Activated CD4-positive, alpha-beta T cell treated with anti-CD3 and anti-CD28 coated beads for 1 hour (primary cell): ENCODE data around the gene PHC2.

ENCODE experiments used
- DNase-seq: peaks from one replicate; pipeline ENCODE4 v3.0.0-alpha.2; 2020

PHC2 gene

DNA sequence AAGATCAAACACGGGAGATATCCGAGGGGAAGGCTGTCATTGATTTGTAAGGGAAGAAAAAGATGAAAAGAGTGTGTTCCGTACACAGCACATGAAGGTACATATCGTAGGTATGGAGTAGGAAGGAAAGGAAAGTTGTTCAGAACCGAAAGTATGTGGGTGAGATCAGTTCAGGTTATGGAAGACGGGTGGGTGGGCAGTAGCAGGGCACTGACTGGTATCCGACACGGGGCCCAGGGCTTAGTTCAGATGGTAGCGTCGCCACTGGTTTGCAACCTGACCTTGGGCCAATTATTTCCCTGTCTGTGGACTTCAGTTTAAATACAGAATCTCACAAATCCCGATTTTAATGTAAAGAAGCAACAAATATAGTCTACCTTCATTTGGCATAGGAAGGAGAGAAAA lies 82.2 kb downstream of the PHC2 start:
- DNase-seq: no peak

DNA sequence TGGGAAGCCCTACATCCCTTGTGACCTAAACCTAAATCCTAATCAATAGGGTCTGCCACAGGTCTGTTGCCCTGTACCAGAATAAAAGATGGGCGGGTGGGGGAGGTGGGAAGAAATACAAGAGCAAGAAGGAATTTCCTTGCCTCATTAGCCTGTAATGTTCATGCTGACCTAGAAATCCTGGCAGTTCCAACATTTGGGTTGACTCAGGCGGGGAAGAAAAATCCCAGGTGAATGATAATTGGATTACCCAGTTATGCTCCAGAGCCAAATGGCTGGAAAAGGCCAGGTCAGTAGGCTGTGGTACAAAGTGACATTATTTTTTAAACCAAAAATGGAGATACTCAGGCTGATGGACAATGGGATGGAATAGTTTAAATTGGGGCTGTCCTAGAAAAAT lies 82.7 kb downstream of the PHC2 start:
- no peak for DNase-seq

DNA sequence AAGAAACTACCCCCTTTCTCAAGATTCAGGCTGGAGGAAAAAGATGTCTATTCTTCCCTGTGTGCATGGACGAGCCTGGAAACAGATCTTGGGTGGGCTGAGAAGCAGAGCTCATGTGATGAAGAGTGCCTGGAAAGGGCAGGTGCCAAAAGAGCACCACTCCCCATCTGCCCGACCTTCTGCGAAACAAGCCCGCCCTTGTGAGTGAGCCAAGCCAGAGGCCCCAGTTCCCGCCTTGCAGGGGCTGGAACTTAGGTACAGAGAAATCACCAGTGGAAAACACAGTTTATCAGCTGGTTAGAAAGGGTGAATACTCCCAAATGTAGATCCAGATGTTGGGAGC lies 83.3 kb downstream of the PHC2 start:
- no peak for DNase-seq

DNA sequence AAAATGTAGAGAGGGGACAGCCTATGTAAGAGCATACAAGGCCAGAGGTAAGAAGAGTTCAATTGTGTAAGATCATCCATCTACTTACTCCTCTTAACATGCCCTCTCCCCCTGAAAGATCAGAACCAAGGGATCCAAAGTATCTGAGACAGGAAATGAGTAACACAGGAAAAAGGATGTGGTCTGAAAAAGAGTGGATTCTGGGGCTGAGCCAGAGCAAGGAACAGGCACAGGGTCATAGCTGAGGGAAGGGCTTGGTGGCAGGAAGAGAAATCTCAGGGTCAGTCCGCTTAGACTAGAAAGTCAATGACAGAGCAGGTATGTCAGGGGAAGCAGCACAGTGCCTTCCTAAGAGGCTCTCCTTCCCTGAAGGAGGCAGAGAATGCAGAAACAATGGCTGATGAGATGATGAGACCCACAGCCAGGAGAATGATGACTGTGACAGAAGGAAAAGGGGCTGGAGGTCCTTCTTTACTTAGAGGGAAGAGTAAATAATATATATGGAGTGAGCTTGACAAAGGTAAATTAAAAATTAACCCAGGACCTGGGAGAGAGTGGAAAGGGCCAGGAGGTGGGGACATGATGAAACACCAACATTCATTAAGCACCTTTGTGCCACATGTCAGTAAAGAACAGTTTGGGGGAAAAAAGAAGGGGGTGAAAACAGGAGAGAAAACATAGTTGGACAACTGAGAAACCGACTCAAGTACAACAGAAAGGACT lies 83.8 kb downstream of the PHC2 start:
- no peak for DNase-seq

DNA sequence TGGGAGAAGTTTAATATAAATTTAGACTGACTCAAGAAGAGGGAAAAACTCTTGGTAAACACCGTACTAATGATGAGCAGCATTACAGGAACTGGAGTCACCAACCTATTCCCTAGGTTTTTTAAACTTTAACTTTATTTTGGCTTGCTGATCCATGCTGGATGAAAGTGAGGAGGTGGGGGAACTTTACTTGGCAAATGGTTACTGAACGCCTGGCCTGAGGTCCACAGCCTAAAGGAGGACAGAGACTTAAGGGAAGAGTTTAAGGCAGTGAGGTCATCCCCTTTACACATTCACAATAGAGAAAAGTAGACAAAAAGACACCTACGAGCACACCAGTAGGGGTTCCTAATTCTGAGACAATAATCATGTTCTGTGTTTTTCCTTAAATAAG lies 84.4 kb downstream of the PHC2 start:
- no peak for DNase-seq

DNA sequence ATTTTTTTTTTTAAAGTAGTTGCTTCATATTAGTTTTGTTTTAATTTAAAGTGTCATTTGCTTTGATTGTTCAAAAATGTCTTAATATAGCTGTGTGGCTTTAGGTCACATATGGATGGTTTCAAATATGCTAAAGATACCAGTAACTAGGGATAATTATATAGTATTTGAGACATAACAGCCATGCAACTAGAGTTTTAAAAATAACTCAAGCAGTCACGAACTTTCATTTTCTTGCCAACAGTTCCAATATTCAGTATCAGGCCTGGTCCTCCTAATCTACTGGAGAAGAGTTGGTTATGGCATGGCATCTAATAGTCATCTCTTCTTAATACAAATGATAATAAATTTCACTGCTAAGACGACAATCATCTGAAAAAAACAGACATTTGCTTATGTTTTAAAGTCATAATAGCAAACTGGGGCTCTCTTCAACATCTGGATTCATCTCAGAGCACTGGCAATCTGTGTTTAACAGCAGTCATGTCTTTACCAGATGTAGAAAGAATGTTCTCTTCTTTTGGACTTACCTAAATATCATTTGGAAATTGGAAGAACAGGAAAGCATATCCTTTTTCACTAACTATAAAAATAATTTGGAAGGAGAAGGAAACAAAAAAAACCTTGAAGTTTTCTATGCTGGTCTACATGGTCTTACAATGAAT lies 85.9 kb downstream of the PHC2 start:
- DNase-seq: no peak

DNA sequence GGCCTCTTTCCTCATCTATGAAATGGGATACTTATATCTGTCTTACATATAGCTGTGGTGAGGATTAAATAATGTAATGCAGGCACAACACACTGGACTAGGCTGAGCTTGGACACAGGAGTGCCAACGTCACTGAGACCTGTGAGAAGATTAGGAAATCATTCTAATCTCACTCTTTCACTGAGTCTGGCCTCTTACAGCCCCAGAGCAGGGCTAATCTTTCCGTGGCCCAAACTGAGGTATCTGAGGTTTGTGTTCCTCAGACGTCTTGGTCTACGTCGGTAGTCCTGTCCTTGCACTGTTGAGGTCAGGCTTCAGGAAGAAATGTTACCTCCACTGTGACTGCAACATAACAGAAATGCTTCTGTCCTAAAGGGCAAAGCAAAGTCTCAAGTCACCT lies 87.4 kb downstream of the PHC2 start:
- no peak for DNase-seq

DNA sequence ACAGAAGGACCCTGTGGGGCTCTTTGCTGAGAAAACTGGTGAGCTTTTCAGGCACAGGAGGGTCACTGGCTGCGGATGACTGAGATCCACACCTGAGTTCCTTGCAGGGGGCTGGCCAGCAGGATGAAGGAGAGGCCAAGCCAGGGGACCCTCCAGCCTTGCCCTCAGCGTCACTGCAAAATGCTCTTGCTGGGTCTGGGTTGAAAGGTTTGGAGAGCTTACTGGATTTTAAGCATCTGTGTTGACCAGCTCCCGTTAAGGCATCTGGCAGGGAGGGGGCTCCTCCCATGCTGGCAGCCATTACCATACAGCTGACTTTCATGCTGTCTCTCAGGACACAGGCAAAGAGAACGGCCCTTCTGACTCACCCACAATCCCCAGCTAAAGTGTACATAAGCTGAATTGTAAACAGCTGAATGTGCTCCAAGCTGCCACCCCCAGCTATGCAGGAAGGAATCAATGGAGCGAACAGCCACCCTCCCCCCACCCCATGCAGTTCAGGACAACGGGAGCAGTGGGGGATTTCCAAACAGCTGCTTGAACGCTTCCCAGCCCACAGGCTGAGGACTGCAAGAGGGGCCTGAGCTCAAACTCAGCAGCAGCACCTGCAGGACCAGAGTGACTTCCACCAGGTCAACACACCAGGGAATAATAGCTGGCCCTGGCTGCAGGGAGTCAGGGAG lies 88.7 kb downstream of the PHC2 start:
- DNase-seq: no peak

DNA sequence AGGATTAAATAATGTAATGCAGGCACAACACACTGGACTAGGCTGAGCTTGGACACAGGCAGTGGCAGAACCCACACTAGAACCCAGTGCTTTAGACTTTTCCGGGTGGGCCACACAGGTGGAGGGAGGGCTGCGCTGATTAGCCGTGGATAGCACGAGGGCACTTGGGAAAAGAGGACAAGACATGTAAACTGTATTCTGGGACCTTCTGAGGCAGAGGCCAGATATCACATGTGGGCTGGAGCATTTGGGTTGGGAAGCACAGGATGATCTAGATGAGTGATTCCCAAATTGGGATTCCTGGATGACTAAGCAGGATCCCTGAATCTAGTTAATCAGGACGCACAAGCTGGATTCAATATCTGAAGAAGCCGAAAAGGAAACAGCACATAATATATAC lies 89.7 kb downstream of the PHC2 start:
- DNase-seq: no peak

DNA sequence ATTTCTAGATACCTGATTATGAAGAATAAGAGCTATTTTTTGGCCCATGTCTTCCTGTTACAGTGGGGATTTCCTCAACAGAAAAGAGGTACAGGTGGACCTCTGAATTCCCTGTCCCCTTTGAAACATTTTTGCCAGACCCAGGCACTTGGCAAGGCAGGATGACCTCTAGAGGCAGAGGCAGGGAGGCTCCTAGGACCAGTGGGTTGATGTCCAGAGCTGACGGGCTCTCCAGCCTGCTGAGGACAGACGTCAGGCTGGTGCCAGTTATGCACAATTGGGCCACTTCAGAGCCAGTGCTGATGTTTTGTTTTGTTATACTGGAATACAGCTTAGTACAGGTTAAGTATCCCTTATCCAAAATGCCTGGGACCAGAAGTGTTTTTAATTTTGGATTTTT lies 91.5 kb downstream of the PHC2 start:
- DNase-seq: no peak

DNA sequence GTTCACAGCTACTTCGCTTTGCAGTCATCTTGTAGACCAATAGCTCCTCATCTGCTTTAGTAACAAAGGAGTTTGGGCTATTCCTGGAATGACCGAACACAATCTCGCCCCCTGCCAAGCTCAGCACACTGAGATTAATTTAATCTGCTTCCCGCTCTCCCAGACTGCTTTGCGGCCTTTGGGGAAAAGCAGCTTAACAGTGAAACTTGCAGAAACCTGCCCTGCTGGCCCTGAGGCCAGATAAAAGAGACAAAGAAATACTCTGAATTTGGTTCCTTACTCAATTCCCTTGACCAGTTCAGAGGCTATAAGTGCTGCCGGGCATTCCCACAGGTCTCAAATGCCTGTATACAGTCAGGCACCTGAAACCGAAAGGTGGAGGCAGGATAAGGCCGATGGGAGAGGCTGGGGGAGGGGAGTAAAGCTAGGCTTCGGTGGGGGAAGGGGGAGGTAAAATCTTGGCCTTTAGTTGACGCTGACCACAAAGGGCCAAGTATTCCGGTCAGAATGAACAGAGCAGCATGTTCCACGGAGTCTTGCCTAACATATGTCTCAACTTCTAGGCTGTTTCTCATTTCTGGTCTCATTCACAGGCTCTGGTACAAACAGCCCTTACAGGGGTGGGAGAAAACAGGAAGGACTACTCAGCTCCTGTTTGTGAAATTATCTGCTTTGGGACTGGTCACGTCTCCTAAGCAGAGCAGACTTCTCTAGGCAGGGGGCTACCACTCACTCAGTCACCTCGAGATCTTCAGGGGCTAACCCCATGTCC lies 92.3 kb downstream of the PHC2 start:
- no peak for DNase-seq

DNA sequence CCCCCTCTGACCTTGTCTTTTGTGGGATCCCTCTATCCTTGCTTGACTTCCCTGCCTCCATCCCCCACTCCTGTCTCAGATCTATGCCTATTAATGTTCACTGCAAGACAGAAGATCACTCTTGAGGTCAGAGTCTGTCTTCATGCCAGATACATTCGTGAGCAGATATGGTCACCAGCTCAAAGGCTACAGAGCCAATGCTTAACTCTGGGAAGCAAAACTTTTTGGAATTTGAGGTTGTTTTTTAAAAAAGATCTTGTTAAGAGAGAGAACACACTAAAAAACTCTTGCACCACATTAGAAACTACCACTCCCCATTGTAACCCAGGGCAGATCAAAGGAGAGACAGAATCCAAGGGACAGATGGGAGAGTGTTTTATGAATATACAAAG lies 92.9 kb downstream of the PHC2 start:
- DNase-seq: no peak

DNA sequence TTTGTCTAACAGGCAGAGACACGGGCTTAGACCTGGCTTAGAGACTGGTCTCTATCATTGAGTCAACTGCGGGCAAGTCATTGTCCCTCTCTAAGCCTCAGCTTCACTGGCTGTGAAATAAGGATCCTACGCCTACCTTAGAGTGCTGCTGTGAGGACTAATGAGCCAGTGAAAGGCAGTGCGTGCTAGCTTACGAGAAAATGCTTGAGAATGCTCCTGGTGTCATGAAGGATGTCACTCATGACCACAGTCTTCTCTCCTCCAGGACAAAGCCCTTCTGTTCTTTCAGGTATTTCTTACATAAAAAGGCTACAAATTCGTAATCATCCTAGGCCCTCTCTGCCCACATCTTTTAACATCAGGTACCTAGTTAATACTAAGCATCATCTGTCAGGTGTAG lies 93.5 kb downstream of the PHC2 start:
- DNase-seq: no peak

DNA sequence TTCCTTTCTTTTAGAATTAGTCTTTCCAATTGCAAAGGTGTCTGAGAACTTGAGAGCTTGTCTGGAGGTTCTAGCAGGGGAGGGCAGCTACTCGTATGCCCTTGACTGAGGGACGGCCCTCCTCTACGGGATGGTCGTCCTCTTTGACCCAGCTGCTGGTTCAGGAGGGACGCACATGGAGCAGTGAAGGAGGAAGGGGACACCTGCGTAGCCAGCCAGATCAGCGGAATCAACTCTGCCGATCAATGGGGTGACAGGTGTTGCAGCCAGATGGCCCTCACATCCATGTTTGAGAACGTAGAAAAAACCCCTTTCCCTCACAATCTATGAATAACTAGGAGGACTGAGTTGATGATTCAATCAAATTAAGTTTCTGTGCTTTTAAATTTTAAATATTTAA lies 94.3 kb downstream of the PHC2 start:
- no peak for DNase-seq

DNA sequence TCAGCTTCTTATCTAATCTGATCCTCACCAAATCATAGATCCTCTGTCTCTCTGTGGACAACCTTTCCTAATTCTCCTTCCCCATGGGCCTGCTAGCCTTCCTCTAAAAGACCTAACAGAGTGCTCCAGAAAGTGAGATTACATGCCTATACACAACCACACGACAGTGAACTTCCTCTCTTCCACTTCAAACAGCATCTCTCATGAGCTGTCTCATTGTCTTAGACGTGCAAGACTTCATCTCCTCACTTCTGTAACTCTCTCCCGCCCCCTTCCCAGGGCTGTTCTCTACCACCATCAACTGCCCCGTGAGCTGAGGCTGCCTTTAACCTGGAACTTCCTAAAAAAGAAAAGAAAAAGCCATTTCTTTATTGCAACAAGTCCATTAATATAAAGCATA lies 95.9 kb downstream of the PHC2 start:
- DNase-seq: no peak

DNA sequence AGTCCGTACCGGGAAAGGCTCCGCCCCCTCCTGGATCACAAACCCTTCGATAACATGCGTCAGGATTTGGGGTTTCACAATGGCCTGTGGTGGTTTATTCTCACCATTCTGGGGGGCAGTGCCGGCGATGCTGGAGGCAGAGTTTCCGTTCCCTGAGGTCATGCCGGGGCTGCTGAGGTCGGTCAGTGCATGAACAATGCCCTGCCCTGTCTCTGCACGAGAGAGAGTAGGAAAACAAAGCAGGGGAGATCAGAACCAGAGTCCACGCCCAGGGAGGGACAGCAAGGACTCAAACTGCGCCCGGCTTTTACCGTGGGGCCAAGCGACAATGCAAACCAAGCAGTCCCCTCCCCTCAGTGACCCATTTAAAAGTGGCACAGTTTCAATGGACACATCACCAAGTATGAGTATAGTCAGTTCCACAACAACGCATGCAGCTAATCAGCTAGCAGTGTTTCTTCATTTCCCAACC lies 96.8 kb downstream of the PHC2 start:
- DNase-seq: no peak

DNA sequence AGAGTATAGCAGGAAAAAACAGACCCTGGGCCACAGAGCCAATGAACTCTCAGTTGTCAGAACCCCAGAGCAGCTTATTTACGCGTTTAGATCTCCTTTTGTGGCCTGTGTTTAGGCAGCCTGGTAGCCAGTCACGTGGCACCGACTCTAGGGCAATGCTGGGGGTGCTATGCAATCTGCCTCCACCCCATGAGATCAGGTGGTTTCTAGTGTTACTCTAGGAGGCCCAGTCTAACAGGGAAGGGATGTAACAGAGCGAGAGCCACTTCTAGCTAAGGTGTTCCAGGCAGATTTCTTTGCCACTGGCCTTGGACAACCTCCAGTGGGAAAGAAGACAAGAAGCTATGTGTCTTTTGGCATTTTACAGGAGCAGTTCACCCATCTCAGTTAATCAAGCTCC lies 98.0 kb downstream of the PHC2 start:
- no peak for DNase-seq

DNA sequence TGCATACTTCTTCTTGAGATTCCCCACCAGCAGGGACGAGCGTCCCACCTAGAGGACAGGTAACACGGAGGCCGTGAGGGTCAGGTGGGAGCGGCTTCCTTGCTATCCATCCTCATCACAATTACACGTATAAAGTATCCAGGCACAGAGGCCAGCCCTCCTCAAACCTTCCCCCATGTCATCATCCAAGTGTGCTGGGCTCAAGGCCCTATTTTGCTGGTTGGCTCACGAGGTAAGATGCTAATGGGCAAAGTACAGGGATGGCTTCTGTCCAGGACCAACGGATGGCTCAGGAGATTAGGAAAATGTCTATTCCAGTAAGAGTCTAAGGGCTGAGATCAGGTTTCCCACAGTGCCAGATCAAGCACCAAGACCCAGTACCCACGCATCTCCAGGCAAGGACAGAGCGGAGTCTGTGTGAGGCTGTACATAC lies 98.5 kb downstream of the PHC2 start:
- no peak for DNase-seq

DNA sequence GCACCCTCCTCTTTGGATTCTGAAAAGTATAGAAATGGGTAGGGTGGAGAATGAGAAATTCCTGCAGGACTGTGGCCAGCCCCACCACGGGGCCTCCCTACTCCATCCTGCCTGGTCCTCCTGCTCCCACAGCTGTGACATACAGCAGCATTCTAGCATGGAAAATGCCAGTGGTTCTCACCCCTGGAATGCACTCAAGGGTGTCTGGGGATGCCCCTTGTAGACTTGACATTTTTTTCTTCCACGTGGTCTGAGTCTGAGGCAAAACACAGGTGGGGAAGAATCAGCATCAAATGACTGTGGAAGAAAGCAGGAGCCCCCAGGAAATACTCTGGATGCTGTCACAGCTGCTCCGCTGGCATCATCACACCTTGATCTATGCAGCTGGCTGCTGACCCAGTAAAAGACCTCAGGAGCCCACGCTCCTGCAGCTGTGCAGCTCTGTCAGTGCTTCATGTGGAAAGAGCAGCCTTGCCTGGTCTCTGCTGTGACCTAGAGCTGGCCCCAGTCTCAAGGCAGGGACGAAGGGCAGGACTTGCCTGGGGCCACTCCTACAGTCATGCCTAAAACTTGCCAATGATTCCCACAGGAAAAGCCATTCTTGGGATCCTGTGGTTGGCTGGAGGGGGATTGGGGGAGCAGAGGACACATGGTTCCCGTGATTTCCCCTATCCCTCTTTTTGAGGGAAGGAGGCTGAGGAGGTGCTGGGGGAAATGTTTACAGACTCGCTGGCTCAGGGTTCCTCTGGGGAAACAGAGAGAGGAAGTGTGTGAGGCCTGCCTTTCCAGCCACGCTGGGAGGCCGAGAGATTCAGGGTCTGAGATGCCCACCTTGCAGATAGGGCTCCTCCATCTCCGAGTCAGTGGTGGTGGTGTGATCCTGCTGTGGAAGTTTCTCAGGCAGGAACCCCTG lies 99.2 kb downstream of the PHC2 start:
- DNase-seq: no peak

DNA sequence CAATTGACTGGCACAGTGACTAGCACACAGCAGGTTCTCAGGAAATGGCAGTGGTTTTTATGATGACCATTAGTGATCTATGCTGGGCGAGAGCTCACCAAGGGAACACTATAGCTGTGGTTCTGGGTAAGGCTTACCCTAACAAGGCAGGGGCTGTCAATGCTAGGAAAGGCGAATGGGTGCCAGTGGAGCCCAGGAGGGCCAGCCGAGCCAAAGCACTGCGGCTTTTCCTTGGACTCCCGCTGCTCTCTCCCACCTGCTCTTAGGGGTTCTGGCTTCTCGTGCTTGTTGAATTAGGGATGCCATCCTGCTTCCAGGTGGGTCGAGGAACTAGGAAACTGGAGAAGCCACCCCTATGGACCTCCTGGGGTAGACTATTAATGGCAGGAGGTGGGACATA lies 100.0 kb downstream of the PHC2 start:
- no peak for DNase-seq

DNA sequence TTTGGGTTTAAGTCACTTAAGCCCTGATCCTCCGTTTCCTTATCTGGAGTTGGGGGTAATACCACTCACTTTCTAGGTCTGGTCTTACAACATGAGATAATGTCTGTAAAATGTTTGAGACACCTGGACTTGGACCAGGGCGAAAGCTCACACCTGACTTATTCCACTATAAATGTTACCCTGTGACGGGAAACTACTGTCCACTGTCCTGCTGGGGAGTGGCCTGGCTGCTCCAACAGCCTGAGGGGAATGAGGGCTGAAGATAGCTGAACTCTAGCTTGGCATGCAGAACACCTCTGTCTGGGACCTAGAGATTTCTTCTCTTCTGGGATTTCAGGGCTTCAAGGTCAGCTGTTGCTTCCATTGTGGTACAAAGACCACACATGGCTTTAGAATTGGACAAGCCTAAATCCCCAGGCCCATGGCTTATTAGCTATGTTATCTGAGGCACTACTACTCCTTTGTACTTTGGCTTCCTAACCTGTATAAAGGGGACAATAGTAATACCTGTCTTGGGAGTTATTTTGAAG lies 100.5 kb downstream of the PHC2 start:
- no peak for DNase-seq

DNA sequence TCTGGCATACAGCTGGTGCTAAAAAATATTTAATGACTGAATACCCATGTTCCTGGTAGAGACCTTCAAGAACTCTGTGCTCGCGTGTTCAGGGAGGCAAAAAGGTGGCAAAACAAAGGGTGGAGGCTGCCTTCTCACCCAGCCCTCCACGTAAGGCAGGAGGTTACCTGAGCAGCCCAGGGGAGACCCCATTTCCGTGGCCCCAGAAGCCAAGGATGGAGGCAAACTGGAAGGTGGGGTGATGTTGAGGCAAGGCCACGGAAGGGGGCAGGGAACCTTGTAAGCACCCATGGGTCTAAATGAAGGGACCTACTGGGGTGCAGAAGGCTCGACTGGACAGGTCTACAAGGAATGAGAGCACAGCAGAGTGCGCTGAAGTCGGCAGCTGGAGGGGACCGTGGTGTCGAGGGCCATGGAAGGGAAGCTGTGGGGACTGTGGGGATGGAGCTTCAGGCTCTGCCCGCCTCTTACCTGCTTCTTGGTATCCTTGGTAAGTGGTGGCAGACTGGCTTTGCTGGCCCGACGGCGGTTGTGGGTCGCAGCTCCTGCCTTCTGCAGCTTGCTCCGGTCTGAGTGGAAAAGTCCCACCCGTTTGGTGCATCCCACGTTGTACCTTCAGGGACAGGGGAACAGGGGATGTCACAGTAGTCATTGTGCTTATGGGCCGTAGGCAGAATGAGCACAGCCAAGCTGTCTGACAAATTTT lies 101.1 kb downstream of the PHC2 start:
- no peak for DNase-seq
